GM19035 (cell line): ENCODE data around the gene MRI1.
A peak's percentile ranks its signal among the peaks of the same experiment; 100 is the strongest.
"Not testable (repeated sequence)": the region's sequence is repeated elsewhere in the genome, so short reads cannot be mapped to it uniquely, and the experiment has no call there.

ENCODE experiments used
- ATAC-seq: cut with Tn5 transposase; IDR thresholded peaks from one replicate; pipeline ENCODE4 v1.9.1; 2021; ENCODE audit not compliant: unreplicated experiment

MRI1 gene

GRCh38 chr19:13764101-13764807, at the start of gene MRI1:
TSS of gene MRI1 (plus strand) at chr19:13764522. CDS start at chr19:13764589, 67 bp downstream.
- ATAC-seq, result peak; percentile 65

- no peak for ATAC-seq
Observed at GRCh38 chr19:13717194-13717643, 47.1 kb upstream of the MRI1 start.

- ATAC-seq, result no peak
Observed at GRCh38 chr19:13718733-13719132, 45.6 kb upstream of the MRI1 start.

GRCh38 chr19:13722146-13722545, 42.2 kb upstream of the MRI1 start:
- no peak for ATAC-seq

- no peak for ATAC-seq
Observed at GRCh38 chr19:13723206-13723605, 41.1 kb upstream of the MRI1 start.

GRCh38 chr19:13726323-13726722, 38.0 kb upstream of the MRI1 start:
- ATAC-seq, result no peak

GRCh38 chr19:13727798-13728197, 36.5 kb upstream of the MRI1 start:
- ATAC-seq, result no peak

- no peak for ATAC-seq
Observed at GRCh38 chr19:13729859-13730258, 34.5 kb upstream of the MRI1 start.

- ATAC-seq, result peak; percentile 98
Observed at GRCh38 chr19:13731147-13731964, 33.0 kb upstream of the MRI1 start.

- ATAC-seq, result no peak
Observed at GRCh38 chr19:13732337-13732736, 32.0 kb upstream of the MRI1 start.

- ATAC-seq, result no peak
Observed at GRCh38 chr19:13734751-13735150, 29.6 kb upstream of the MRI1 start.

GRCh38 chr19:13738073-13738472, 26.2 kb upstream of the MRI1 start:
- ATAC-seq, result no peak

- ATAC-seq, result no peak
Observed at GRCh38 chr19:13741893-13742292, 22.4 kb upstream of the MRI1 start.

GRCh38 chr19:13742756-13743155, 21.6 kb upstream of the MRI1 start:
- no peak for ATAC-seq

GRCh38 chr19:13744174-13744573, 20.1 kb upstream of the MRI1 start:
- ATAC-seq, result no peak

- ATAC-seq, result no peak
Observed at GRCh38 chr19:13747098-13747453, 17.2 kb upstream of the MRI1 start.

GRCh38 chr19:13748169-13748828, 16.0 kb upstream of the MRI1 start:
- peak; percentile 9 for ATAC-seq

- no peak for ATAC-seq
Observed at GRCh38 chr19:13751436-13751835, 12.9 kb upstream of the MRI1 start.

GRCh38 chr19:13753622-13754021, 10.7 kb upstream of the MRI1 start:
- not testable (repeated sequence) for ATAC-seq

GRCh38 chr19:13756210-13756609, 8.1 kb upstream of the MRI1 start:
- no peak for ATAC-seq

- no peak for ATAC-seq
Observed at GRCh38 chr19:13757805-13758772, 6.2 kb upstream of the MRI1 start.
